Right forelimb (tissue), 1 donor: ENCODE data around the gene STRBP.
"Not testable (repeated sequence)": the region's sequence is repeated elsewhere in the genome, so short reads cannot be mapped to it uniquely, and the experiment has no call there.

Experiments used
- DNase-seq: peaks from one replicate; pipeline ENCODE4 v3.0.0-alpha.2; 2018

STRBP gene

DNA sequence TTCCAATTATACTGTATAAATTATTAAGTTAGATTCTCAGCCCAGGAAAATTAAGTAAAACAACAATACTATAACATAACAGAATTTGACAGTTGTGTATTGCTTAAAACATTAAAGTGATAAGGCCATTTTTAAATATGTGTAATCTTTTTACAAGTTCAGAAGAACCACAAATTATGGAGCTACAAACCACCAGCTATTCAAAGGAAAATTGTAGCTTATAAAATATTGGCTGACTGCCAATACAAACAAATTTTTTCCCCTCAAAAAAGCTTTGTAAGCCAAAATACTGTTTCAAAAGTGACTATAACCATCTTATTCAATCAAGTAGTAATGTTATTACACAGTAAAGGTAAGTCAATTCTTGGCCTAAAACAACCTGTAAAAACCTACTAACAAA is 21.9 kb downstream of the STRBP start:
- no peak for DNase-seq

DNA sequence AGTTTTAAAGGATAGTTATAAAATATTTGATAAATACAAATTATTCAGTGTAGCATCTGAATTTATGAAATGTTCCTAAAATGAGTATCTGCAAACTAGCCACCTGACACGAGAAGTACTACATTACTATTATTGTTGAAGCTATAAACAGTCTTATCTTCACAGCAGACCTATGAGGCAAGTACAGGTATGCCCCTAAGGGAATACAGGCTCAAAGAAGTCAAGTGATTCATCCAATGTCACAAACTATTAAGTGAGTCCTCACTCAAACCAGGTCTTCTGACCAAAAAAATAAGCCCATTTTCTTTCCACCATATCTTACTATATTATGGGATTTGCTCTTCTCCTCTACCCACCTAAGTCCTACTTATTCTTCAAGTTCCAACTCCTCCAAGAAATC is 28.7 kb downstream of the STRBP start:
- DNase-seq, result no peak

DNA sequence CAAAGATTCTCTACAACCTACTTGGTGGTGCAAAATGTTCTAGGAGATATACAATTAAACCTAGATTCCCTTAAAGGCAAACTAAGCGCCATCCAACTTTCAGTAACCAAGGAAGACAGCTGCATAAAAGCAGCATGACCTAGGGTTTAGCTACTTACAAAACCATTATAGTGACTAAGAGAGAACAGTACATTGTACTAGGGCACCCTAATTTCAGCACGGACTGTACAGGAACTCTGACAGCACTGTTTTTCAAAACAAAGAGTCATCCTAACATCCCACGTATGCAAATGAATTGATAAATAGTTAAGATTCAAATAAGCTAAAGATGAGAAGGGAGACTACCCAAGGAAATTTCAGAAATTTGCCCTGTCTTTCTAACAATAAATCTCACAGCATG is 30.0 kb downstream of the STRBP start:
- DNase-seq, result no peak

DNA sequence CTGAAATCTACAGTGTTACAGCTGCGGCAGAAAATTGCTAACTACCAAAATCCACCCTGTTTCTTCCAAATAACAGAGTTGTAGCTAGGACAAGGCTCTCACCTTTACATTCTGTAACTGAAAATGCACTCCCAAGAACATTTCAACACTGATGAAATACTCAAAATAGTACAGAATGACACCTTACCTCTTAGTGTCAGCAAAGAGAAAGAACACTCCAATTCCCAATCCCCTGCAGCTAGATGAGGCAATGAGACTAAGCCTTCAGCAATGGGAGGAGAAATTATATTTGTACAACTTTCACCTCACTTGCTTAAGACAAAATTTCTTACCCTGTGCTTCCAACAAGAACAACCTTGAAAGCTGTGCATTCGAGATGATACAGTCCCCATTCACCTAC is 31.2 kb downstream of the STRBP start:
- DNase-seq, result no peak

DNA sequence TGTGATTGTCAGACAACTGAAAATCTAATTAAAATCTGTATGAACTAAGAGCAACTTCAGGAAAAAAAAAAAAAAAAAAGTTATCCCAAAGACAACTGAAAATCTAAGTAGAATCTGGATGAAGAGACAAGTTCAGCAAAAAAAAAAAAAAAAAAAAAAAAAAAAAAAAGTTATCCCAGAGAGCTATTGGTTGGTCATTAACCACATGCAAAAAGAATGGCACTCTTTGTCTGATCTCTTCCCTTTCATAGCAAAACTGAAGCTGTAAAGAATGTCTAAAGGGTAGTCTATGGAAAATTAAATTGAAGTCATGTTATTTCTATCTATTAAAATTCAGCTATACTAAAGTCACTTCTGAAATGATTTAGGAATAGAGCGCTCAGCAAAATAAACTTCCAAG is 32.9 kb downstream of the STRBP start:
- no peak for DNase-seq

DNA sequence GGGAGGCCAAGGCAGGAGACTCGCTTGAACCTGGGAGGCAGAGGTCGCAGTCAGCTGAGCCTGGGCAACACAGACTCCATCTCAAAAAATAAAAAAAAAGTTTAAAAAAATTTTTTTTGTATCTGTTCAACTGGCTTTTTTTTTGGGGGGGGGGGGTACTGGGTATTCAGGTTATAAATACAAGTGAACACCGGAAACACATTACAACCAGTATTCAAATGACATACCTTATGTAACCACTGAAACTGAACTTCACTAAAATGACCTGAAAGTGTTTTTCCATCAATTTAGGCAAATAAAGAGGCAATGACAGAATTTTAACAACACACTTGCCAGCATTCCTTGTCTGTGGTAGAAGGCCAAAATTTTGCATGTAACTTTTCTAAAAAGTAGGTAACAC is 33.5 kb downstream of the STRBP start:
- DNase-seq, result no peak

DNA sequence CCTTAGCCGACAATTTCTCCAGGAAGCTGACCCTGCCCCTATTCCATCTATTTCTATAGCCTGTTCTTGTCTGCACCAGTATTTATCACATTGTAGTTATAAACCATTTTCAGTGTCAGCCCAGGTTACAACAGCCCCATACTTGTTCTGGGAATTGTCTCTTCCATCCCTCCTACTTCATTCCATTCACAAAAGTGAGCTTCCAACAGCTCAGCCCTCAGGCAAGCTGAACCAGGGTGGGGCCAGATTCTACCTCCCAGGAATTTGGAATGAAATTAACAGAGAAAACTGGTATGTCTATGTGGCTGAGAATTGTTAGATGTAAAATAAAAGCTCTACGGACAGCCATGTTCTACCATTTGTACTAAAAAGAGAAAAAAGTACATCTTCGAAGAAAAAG is 36.1 kb downstream of the STRBP start:
- no peak for DNase-seq

DNA sequence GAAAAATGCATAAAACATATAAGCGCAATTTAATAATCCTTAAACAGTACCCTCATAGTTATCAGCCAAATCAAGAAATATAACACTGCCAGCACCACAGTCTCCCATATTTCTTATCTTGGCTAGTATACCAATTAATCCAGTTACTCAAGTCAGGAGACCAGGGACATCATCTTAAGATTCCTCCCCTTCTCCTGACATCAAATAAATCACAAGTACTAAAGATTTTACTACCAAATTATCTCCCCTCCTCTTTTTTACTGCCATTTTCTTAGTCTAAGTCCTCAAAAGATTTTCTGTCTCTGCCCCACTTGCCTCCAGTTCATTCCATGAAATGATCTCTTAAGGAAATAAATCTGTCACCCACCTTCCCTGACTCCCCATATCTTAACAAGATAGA is 37.0 kb downstream of the STRBP start:
- no peak for DNase-seq

DNA sequence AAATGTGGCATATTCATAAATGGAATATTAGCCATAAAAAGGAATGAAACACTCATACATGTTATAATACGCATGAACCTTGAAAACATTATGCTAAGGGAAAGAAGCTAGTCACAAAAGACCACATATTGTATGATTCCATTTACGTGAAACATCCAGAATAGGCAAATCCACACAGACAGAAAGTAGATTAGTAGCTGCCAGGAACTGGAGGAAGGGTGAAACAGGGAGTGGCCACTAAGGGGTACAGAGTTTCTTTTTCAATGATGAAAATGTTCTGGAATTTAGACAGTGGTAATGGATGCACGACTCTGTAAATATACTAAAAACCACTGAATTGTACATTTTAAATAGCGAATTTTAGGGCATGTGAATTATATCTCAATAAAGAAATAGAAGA is 39.4 kb downstream of the STRBP start:
- no peak for DNase-seq

DNA sequence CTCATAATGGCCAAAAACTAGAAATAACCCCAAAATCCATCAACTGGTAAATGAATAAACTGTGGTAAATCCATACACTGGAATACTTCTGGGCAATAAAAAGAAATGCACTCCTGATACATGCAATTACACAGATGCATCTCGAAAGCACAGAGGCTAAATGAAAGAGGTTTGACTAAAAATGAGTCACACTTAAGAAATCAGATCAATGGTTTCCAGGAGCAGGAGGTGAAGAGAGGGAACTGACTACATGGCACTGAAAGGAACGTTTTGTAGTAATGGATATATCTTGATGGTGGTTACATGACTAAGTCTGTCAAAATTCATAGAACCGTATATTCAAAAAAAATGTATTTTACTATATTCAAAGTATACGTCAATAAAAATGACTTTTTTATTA is 42.4 kb downstream of the STRBP start:
- no peak for DNase-seq

DNA sequence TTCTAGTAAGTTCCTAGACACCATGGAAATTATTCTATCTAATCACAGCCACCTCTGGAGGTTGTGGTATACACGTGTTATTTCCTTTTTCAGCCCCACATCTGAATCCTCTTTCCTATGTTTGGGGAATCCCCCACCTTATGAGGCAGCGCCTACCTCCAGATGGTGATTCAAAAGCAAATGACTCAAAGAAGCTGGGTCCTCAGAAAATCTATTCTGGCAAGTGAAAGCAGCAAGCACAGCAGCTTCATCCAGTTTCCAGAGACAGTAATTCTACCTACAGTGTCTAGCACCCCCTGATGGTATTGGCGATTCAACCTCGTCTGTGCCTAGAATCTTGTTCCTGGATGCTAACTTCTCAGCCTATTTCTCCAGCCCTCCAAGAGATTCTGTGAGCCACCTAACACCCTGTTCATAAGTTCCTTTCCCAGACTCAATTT is 43.0 kb downstream of the STRBP start:
- DNase-seq, result no peak

DNA sequence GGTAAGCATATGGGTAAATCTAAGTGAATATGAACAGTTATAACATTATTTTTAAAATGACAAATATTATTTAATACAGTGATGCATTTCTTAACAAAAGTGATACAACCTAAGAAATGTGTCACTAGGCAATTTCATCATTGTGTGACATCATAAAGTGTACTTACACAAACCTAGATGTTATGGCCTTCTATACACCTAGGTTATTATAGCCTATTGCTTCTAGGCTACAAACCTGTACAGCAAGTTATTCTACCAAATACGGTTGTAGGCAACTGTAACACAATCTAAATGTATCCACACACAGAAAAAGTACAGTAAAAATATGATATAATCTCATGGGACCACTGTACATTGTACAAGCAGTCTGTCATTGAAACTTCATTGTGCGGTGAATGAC is 48.3 kb downstream of the STRBP start:
- DNase-seq, result no peak

DNA sequence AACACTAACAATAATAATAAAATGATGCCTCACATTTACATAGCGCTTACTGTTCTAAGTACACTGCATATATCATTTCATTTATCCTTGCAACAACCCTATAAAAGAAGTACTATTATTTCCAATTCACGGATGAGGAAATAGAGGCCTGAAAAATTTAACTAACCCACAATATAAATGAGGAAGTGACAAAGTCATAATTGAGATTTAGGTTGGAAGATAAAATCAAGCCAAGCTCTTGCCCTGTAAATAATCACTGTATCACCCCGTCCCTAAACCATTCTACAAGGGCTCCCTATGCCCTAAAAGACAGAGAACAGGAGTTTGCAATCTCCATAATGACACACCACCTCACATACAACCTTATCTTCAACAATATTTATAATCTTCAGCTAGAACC is 49.6 kb downstream of the STRBP start:
- DNase-seq, result no peak

DNA sequence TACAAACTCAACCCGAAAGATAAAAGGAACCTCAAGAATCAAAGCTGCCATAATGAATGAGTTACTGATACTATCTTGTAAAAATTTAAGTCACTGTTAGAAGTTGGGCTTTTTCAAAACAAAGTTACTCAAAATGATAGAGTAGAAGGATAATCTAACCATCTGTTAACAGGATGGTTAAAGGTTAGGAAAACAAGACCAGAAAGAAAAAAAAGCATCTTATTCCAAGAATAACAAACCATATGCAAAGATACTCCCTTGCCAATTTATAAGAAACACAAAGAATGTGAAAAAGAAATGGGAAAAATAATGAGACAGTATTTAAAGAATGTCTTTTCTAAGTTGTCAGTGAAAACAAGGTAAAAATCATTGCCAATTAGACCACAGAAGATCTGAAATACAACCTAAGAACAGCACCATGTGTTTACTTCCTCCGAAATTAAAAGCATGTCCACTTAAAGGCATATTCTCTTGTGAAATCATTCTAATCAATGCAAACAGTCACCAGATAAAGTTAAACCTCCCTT is 51.2 kb downstream of the STRBP start:
- no peak for DNase-seq

DNA sequence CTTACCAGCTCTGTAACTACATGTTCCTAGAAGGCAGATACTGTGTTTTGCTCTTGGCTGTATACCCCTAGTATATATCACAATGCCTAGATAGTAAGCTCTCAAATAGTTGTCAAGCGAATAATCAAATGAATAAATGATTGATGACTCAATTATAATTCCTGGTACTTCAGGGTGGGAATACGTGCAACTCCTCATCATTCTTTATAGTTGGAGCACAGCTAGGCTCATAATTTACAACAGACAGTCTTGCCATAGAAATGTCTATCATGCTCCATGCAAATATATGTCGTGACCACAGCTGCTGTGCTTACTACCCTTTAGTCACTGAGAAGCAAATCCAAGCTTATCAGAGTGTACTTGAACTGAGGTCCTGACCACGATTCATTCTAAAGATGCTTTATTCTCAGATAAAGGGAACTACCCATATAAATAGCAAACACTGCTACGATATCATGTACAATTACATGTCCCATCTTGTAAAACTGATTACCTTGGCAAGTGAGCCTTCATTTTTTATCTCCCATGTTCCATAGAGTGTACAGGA is 52.1 kb downstream of the STRBP start:
- DNase-seq, result no peak

DNA sequence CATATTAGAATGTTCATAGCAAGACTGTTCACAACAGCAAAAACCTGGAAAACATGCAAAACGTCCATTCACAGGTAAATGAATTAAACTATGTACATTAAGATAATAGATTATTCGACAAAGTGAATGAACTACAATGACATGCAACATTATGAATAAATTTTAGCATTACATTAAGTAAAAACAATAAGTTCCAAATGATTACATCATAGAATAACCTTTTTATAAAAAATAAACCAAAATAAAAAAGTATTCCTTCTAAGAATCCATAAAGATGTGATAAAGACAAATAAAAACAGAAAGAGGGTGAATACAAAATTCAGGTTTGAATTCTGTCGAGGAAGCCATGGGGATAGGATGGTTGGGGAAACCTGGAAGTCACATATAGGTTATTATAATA is 57.3 kb downstream of the STRBP start:
- DNase-seq, result no peak

DNA sequence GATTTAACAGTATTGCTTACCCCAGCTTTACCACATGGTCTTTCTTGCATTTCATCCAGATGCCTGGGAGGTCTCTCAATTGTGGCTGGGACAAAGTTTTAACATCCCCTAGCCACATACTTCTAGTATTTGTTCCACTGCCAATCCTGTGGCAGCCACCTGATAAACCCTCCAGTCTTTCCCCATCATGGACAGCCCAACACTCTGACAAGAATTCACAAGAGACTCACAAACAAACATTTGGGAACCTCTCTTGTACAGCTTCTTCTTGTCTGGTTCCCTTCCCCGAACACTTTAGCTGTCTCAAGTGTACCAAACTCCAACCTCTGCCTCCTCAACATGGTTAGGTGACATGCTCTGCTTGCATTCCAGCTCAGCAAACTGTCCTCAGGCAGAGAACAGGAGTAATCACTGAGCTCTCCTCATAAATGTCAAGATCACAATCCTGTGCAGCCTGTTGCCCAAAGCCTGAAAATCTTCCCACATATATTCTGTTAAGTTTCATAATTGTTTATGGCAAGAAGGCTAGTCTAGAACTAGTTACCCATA is 59.7 kb downstream of the STRBP start:
- no peak for DNase-seq

DNA sequence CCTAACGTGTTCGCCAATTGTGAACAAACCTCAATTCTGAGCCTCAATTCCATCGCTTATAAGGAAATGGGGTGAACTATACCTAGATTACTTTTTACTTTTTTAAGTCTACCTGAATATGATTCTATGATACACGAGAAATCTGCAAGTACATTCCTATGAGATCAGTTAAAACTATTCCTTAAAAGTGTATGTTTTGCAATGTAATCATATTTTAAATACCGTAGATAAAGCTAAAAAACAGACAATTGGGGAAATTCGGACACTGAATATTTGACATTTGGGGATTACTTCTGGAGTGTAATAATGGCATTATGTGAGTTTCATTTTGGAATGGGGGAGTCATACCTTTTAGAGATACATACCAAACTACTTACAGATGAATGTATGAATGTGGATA is 62.3 kb downstream of the STRBP start:
- DNase-seq, result no peak

DNA sequence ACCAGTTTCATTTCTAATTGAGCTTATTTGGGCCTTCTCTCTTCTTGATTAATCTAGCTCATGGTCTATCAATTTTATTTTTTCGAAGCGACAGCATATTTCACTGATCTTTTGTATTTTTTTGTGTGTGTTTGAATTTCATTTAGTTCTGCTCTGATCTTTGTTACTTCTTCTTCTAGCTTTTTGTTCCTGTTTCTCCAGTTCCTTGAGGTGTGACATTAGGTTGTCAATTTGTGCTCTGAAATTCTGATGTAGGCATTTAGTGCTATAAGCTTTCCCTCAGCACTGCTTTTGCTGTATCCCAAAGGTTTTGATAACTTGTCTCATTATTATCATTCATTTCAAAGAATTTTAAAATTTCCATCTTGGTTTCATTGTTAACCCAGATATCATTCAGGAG is 67.3 kb downstream of the STRBP start:
- no peak for DNase-seq

DNA sequence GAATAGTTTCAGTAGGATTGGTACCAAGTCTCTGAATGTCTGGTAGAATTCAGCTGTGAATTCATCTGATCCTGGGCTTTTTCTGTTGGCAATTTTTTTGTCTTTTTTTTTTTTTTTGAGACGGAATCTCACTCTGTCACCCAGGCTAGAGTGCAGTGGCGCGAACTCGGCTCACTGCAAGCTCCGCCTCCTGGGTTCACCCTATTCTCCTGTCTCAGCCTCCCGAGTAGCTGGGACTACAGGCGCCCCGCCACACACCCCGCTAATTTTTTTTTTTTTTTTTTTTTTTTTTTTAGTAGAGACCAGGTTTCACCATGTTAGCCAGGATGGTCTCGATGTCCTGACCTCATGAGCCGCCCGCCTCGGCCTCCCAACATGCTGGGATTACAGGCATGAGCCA is 67.9 kb downstream of the STRBP start:
- DNase-seq, result not testable (repeated sequence)

DNA sequence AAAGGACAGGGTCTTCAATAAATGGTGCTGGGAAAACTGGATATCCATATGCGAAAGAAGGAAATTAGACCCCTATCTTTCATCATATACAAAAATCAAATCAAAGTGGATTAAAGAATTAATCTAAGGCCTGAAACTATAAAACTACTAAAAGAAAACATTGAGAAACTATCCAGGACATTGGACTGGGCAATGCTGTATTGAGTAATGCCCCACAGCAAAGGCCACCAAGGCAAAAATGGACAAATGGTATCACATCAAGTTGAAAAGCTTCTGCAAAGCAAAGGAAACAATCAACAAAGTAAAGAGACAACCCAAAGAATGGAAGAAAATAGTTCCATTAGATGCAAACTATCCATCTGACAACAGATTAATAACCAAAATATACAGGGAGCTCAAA is 72.3 kb downstream of the STRBP start:
- no peak for DNase-seq

DNA sequence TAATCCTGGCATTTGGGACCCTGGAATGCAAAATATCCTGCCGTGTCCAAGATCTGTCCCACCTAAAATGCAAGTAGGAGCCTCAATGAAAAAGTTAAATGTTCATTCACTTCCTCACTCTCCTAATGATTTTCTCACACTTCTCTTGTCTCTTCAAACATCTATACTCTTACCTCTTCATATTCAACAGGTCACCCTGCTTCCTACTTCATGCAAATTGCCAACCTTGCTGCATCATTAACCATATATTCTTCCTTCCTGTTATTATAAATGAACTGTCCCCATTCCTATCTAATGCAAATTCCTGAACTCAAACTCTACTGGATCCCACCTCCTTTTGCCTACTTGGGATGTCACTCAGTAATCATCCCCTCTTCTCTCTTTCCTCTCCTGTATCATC is 74.4 kb downstream of the STRBP start:
- DNase-seq, result no peak

DNA sequence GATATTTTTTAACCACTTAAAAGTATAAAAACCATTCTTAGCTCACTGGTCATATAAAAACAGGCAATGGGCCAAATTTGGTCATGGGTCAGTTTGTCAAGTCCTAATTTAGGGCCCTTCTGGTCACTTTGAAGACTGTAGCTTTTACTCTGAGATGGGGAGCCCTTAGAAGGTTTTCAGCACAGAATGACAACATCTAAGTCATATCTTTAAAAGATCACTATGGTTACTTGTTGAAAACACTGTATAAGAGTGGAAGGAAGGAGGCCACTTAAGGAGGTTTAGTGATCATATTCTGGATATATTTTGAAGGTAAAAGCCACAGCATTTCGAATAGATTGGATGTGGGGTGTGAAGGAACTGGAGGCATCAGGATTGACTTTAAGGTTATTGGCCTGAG is 76.7 kb downstream of the STRBP start:
- DNase-seq, result no peak

DNA sequence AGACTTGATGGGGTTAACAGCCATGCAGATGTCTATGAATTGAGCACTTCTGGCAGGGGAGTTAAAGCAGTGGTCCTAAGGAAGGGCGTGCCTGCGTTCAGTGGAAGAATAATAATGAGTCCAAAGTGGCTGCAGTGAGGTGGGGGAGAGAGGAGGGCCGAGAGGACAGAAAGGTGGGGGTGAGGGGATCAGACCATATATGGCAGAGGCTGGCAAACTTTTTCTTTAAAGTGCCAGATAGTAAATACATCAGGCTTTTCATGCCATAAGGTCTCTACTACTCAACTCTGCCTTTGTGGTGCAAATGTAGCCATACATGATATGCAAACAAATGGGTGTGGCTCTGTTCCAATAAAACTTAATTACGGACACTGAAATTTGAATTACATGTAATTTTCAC is 77.1 kb downstream of the STRBP start:
- DNase-seq, result no peak

DNA sequence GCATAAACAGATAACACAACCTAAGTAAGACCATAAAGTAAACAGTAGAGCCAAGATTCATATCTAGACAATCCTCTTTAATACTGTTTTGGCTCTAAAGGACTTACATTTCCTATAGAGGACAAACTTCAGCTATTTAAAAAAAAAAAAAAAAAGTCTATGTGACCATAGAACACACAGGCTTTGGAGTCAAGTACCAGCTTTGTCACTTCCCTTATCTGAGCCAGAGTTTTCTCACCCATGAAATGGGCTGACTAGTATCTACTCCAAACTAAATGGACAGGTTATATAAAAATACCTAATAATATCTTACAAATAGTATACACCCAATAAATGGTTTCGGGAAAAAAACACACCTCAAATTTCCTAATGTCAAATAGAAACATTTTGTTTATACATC is 81.3 kb downstream of the STRBP start:
- DNase-seq, result no peak
